Measurements from ENCODE around the gene SAMD9.

The SAMD9 gene

DNA sequence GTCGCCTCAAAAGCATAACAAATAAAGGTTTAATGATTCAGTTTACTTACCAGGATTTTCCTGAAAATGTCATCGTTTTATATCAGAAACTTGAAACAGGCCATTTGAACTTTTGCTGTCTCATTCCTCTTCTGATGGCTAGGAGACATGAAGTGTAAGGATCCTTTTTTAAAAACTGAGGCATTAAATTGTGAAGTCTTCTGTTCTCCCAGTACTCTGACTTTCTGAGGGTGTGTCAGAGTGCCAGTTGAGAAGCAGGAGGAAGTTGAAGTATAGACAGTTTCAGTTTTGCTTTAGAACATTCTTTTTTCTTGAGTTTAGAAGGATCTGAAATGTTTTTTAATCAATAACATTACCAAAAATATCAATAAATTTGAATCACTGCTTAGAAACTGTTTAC, 30.4 kb upstream of the SAMD9 start, which contains the start of gene SAMD9L:
Gene SAMD9L (minus strand): TSS at position 242 of the 400 bp plus-strand sequence. CDS start 12,414 bp downstream, outside the sequence.
- Histone ChIP-seq H3K27me3 (replicated peaks; ENCODE audit: insufficient read depth, low read length) (no peaks in the 10 kb centered on the region), H3K79me2 (ENCODE audit: low read length) (peaks cover 35% of the 10 kb centered on the region), H3F3A (ENCODE audit: insufficient read depth, low read length) (peaks cover 14% of the 10 kb centered on the region), H3K27ac (ENCODE audit: low read length) (peak within 1 kb of the TSS; percentile 67), H3K9me3 (replicated peaks; ENCODE audit: insufficient read depth, low read length) (no peaks in the 10 kb centered on the region), H2AFZ (ENCODE audit: low read length) (peak within 1 kb of the TSS; percentile 49), H3K4me3 (ENCODE audit: low read length) (peak within 1 kb of the TSS; percentile 73), H3K36me3 (replicated peaks; ENCODE audit: insufficient read depth, low read length) (peaks cover 16% of the 10 kb centered on the region; the same call in 1 of the 2 replicates), H4K20me1 (ENCODE audit: insufficient read depth, low read length) (no peaks in the 10 kb centered on the region), H3K9me2 (replicated peaks; ENCODE audit: insufficient read depth, low read length) (no peaks in the 10 kb centered on the region), H3K4me1 (ENCODE audit: low read length) (peaks cover 12% of the 10 kb centered on the region), H3K4me2 (ENCODE audit: low read depth, low read length) (peak within 1 kb of the TSS; percentile 79), H3K9ac (ENCODE audit: low read length) (peak within 1 kb of the TSS; percentile 47)
- DNase-seq = peak; percentile 58
- TF ChIP-seq CTCF (IDR thresholded peaks at IDR 0.05; ENCODE audit: low read length) (no peak), EZH2phosphoT487 (IDR thresholded peaks at IDR 0.05; ENCODE audit: low read length) (no peak), EZH2 (optimal IDR thresholded peaks at IDR 0.05; ENCODE audit: low read depth, low read length) (no peak)

GRCh38 chr7:93147363-93147762, 29.6 kb upstream of the SAMD9 start:
- Histone ChIP-seq H2AFZ (ENCODE audit: low read length) (peak overlapping the region; percentile 47), H3K4me3 (ENCODE audit: low read length) (peak overlapping the region; percentile 73), H3F3A (ENCODE audit: insufficient read depth, low read length) (peaks cover 14% of the 10 kb centered on the region), H3K4me1 (ENCODE audit: low read length) (peaks cover 12% of the 10 kb centered on the region), H3K27me3 (replicated peaks; ENCODE audit: insufficient read depth, low read length) (no peaks in the 10 kb centered on the region), H3K9me3 (replicated peaks; ENCODE audit: insufficient read depth, low read length) (no peaks in the 10 kb centered on the region), H3K9me2 (replicated peaks; ENCODE audit: insufficient read depth, low read length) (no peaks in the 10 kb centered on the region), H3K36me3 (replicated peaks; ENCODE audit: insufficient read depth, low read length) (peaks cover 17% of the 10 kb centered on the region; the same call in 1 of the 2 replicates), H3K9ac (ENCODE audit: low read length) (peak overlapping the region; percentile 47), H3K27ac (ENCODE audit: low read length) (peak overlapping the region; percentile 67), H3K4me2 (ENCODE audit: low read depth, low read length) (peak overlapping the region; percentile 79), H4K20me1 (ENCODE audit: insufficient read depth, low read length) (no peaks in the 10 kb centered on the region), H3K79me2 (ENCODE audit: low read length) (peaks cover 35% of the 10 kb centered on the region)
- no peak for TF ChIP-seq CTCF (IDR thresholded peaks at IDR 0.05; ENCODE audit: low read length)
- no peak for TF ChIP-seq EZH2 (optimal IDR thresholded peaks at IDR 0.05; ENCODE audit: low read depth, low read length)
- TF ChIP-seq EZH2phosphoT487 (IDR thresholded peaks at IDR 0.05; ENCODE audit: low read length) = no peak
- DNase-seq = peak; percentile 67

GRCh38 chr7:93146472-93147141, 28.8 kb upstream of the SAMD9 start:
- Histone ChIP-seq H3K27ac (ENCODE audit: low read length) (peak overlapping the region; percentile 67), H3K4me2 (ENCODE audit: low read depth, low read length) (peak overlapping the region; percentile 79), H3K4me3 (ENCODE audit: low read length) (peak overlapping the region; percentile 73), H3K27me3 (replicated peaks; ENCODE audit: insufficient read depth, low read length) (no peaks in the 10 kb centered on the region), H3K9me2 (replicated peaks; ENCODE audit: insufficient read depth, low read length) (no peaks in the 10 kb centered on the region), H3K4me1 (ENCODE audit: low read length) (peaks cover 12% of the 10 kb centered on the region), H4K20me1 (ENCODE audit: insufficient read depth, low read length) (no peaks in the 10 kb centered on the region), H3K79me2 (ENCODE audit: low read length) (peaks cover 35% of the 10 kb centered on the region), H3K9me3 (replicated peaks; ENCODE audit: insufficient read depth, low read length) (no peaks in the 10 kb centered on the region), H3F3A (ENCODE audit: insufficient read depth, low read length) (peaks cover 14% of the 10 kb centered on the region), H3K9ac (ENCODE audit: low read length) (peak overlapping the region; percentile 47), H3K36me3 (replicated peaks; ENCODE audit: insufficient read depth, low read length) (peaks cover 17% of the 10 kb centered on the region; the same call in 1 of the 2 replicates), H2AFZ (ENCODE audit: low read length) (peak overlapping the region; percentile 47)
- TF ChIP-seq EZH2phosphoT487 (IDR thresholded peaks at IDR 0.05; ENCODE audit: low read length) = no peak
- no peak for TF ChIP-seq EZH2 (optimal IDR thresholded peaks at IDR 0.05; ENCODE audit: low read depth, low read length)
- TF ChIP-seq CTCF (IDR thresholded peaks at IDR 0.05; ENCODE audit: low read length) = no peak
- DNase-seq = peak; percentile 42

Measured in MM.1S (cell line).